Esophagus (tissue), 2 donors: ENCODE results near the gene GZMM. TPM values are rescaled to one million over a fixed set of nuclear protein-coding genes. Genes with fewer than 3 reads are reported as not detected.

Source experiments
- H3K27ac ChIP-seq, 2 donors: one replicate each; pipeline ENCODE4 v1.5.1; 2013; ENCODE audit warnings: low read depth in 2 of 2, mild to moderate bottlenecking in 2 of 2, inconsistent platforms in 1 of 2, low read length in 1 of 2, moderate library complexity in 1 of 2
- H3K27me3 ChIP-seq, 2 donors: one replicate each; pipeline ENCODE4 v1.6.1; 2013; ENCODE audit warnings: low read length in 2 of 2, control low read depth in 1 of 2, mild to moderate bottlenecking in 1 of 2; ENCODE audit not compliant: insufficient read depth in 2 of 2, control insufficient read depth in 1 of 2
- H3K36me3 ChIP-seq, 2 donors: one replicate each; pipeline ENCODE4 v1.6.1; 2013; ENCODE audit warnings: low read length in 1 of 2; ENCODE audit not compliant: control insufficient read depth in 2 of 2, insufficient read depth in 2 of 2
- H3K4me1 ChIP-seq, 2 donors: one replicate each; pipeline ENCODE4 v1.6.1; 2013; ENCODE audit warnings: low read length in 1 of 2; ENCODE audit not compliant: control insufficient read depth in 2 of 2, insufficient read depth in 2 of 2
- H3K4me3 ChIP-seq, 2 donors: one replicate each; pipeline ENCODE4 v1.5.1; 2013; ENCODE audit warnings: low read length in 2 of 2, mild to moderate bottlenecking in 2 of 2, low read depth in 1 of 2, moderate library complexity in 1 of 2
- H3K9me3 ChIP-seq, 2 donors: one replicate each; pipeline ENCODE4 v1.6.1; 2013; ENCODE audit warnings: mild to moderate bottlenecking in 2 of 2, low read depth in 1 of 2, low read length in 1 of 2, moderate library complexity in 1 of 2; ENCODE audit not compliant: control insufficient read depth in 2 of 2, insufficient read depth in 1 of 2
- WGBS, 2 donors: extraction: QIAGEN DNeasy Blood & Tissue Kit; methylation state at CpG; one replicate each; pipeline ENCODE4 v1.1.7; 2013; 5-methylcytosine and 5-hydroxymethylcytosine counted together
- polyA plus RNA-seq, 2 donors: library from polyadenylated mRNA; stranded (reverse); fragments of 200-250 nt; gene quantifications; one replicate each; pipeline ENCODE4 v1.2.3, GENCODE V29; 2013
- donor health status: healthy with polysubstance abuse.
- donor health status: Bipolar disorder and iron deficiency.

GZMM gene
- polyA plus RNA-seq, 2 donors = 0.86 to 1.1 TPM

GRCh38 chr19:594265-594870 is 50.5 kb downstream of the GZMM start:
- H3K4me3 ChIP-seq = no peak overlapping the region
- no peaks in the 10 kb centered on the region for H3K9me3 ChIP-seq
- H3K36me3 ChIP-seq = no peaks in the 10 kb centered on the region
- H3K27ac ChIP-seq = no peak overlapping the region
- WGBS, 2 donors = 67 to 68% methylated on average over 23 to 24 of the region's 24 CpGs
- no peaks in the 10 kb centered on the region for H3K4me1 ChIP-seq
- peaks cover 0 to 6% of the 10 kb centered on the region in 2 donors for H3K27me3 ChIP-seq

GRCh38 chr19:595326-596262 is 51.7 kb downstream of the GZMM start:
- peaks cover 0 to 6% of the 10 kb centered on the region in 2 donors for H3K27me3 ChIP-seq
- no peaks in the 10 kb centered on the region for H3K9me3 ChIP-seq
- 71 to 72% methylated on average over 42 of the region's 42 CpGs for WGBS, 2 donors
- H3K4me1 ChIP-seq = no peaks in the 10 kb centered on the region
- no peak overlapping the region for H3K4me3 ChIP-seq
- no peak overlapping the region for H3K27ac ChIP-seq
- H3K36me3 ChIP-seq = no peaks in the 10 kb centered on the region

- no peaks in the 10 kb centered on the region for H3K4me1 ChIP-seq
- H3K27me3 ChIP-seq = no peaks in the 10 kb centered on the region
- WGBS, 2 donors = 84 to 85% methylated on average over 16 of the region's 16 CpGs
Observed at GRCh38 chr19:596263-596655, 52.4 kb downstream of the GZMM start.

GRCh38 chr19:597406-598315 is 53.8 kb downstream of the GZMM start:
- no peaks in the 10 kb centered on the region for H3K9me3 ChIP-seq
- H3K27me3 ChIP-seq = no peaks in the 10 kb centered on the region
- no peak overlapping the region for H3K27ac ChIP-seq
- H3K4me1 ChIP-seq = no peaks in the 10 kb centered on the region
- 73 to 76% methylated on average over 18 of the region's 18 CpGs for WGBS, 2 donors
- no peak overlapping the region for H3K4me3 ChIP-seq
- H3K36me3 ChIP-seq = no peaks in the 10 kb centered on the region

More at GRCh38 chr19:596263-596655, 52.4 kb downstream of the GZMM start:
- Histone ChIP-seq H3K9me3 (no peaks in the 10 kb centered on the region), H3K27ac (no peak overlapping the region), H3K4me3 (no peak overlapping the region), H3K36me3 (no peaks in the 10 kb centered on the region)

Other genes starting within 250 kb of the GZMM start
- 10 to 100 TPM; 13.0 to 13.9 TPM for gene MIER2, start 199.3 kb upstream of the GZMM start, polyA plus RNA-seq
- under 1 TPM; 0.33 to 0.43 TPM for gene C2CD4C, start 134.9 kb upstream of the GZMM start, polyA plus RNA-seq
- gene SHC2, start 83.0 kb upstream of the GZMM start, polyA plus RNA-seq = 1 to 10 TPM; 3.0 to 5.3 TPM
- gene MADCAM1, start 47.6 kb upstream of the GZMM start, polyA plus RNA-seq = 1 to 10 TPM in 1 of 2 donors, under 1 TPM in 1; 0.57 to 2.0 TPM
- gene TPGS1, start 36.6 kb upstream of the GZMM start, polyA plus RNA-seq = 10 to 100 TPM; 13.9 to 16.8 TPM
- 10 to 100 TPM; 45.2 to 68.7 TPM for gene CDC34, start 12.3 kb upstream of the GZMM start, polyA plus RNA-seq
- 100 to 1,000 TPM; 189 to 210 TPM for gene BSG, start 28.5 kb downstream of the GZMM start, polyA plus RNA-seq
- gene HCN2, start 45.8 kb downstream of the GZMM start, polyA plus RNA-seq = 1 to 10 TPM in 1 of 2 donors, under 1 TPM in 1; 0.65 to 1.4 TPM
- gene POLRMT, start 89.5 kb downstream of the GZMM start, polyA plus RNA-seq = 10 to 100 TPM; 35.6 to 56.1 TPM
- gene FGF22, start 95.8 kb downstream of the GZMM start, polyA plus RNA-seq = under 1 TPM; 0.53 to 0.86 TPM
- gene RNF126, start 119.2 kb downstream of the GZMM start, polyA plus RNA-seq = 10 to 100 TPM; 38.4 to 61.5 TPM
- gene FSTL3, start 132.3 kb downstream of the GZMM start, polyA plus RNA-seq = 1 to 10 TPM; 5.9 to 7.8 TPM
- gene PRSS57, start 151.4 kb downstream of the GZMM start, polyA plus RNA-seq = not detected
- gene PALM, start 164.9 kb downstream of the GZMM start, polyA plus RNA-seq = 1 to 10 TPM; 4.8 to 7.6 TPM
- under 1 TPM; 0.08 to 0.11 TPM for gene MISP, start 207.1 kb downstream of the GZMM start, polyA plus RNA-seq